Neuron (in vitro differentiated cells): ENCODE measurements around the gene RGS6.

Experiments
- H2AFZ ChIP-seq: one replicate; pipeline ENCODE4 v1.6.1; 2013; ENCODE audit warnings: low read depth, mild to moderate bottlenecking, inconsistent platforms, low read length, moderate library complexity
- H3K27me3 ChIP-seq: one replicate; pipeline ENCODE4 v1.6.1; 2013; ENCODE audit warnings: low read length; ENCODE audit not compliant: insufficient read depth
- H3K36me3 ChIP-seq: one replicate; pipeline ENCODE4 v1.6.1; 2013; ENCODE audit warnings: low read length; ENCODE audit not compliant: insufficient read depth
- H3K4me1 ChIP-seq: one replicate; pipeline ENCODE4 v1.6.1; 2013; ENCODE audit warnings: low read length; ENCODE audit not compliant: insufficient read depth
- H3K4me3 ChIP-seq: 2 replicates; pipeline ENCODE4 v1.5.1; 2013; ENCODE audit warnings: mild to moderate bottlenecking, low read length, moderate library complexity
- H3K9me3 ChIP-seq: one replicate; pipeline ENCODE4 v1.6.1; 2013; ENCODE audit warnings: low read length

The RGS6 gene

DNA sequence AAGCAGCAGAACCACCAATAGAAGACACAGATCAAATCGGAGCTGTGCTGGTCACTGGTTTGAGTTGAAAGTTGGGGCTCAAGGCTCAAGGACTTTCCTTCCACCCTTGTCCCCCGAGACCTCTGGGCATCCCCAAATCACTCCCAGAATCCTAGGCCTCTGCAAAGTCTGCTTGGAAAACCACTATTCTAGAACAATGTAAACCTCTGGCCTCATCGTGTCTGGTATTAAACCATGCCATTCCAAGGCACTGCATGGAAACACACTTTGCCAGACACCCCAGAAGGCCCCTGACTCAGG lies 673.6 kb downstream of the RGS6 start:
- no peak overlapping the region for H2AFZ ChIP-seq
- H3K4me3 ChIP-seq, result no peak overlapping the region
- H3K36me3 ChIP-seq, result no peaks in the 10 kb centered on the region
- H3K4me1 ChIP-seq, result peaks cover 6% of the 10 kb centered on the region
- H3K9me3 ChIP-seq, result no peaks in the 10 kb centered on the region
- peaks cover 2% of the 10 kb centered on the region for H3K27me3 ChIP-seq

DNA sequence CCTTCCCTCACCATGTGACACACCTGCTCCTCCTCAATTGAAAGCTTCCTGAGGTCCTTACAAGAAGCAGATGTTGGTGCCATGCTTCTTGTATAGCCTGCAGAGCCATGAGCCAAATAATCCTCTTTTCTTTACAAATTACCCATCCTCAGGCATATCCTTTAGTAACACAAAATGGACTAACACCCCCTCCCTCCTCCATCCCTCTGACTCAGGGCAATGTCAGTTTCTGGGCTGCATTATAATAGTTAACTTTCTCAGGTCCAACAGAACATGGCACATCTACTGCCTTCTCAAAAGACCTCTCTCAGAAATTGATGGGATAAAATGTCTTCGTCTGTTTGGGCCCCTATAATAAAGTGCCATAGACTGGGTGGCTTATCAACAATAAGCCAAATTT lies 674.6 kb downstream of the RGS6 start:
- H2AFZ ChIP-seq, result no peak overlapping the region
- H3K4me3 ChIP-seq, result no peak overlapping the region
- peaks cover 6% of the 10 kb centered on the region for H3K4me1 ChIP-seq
- no peaks in the 10 kb centered on the region for H3K36me3 ChIP-seq
- no peaks in the 10 kb centered on the region for H3K9me3 ChIP-seq
- H3K27me3 ChIP-seq, result peaks cover 2% of the 10 kb centered on the region

DNA sequence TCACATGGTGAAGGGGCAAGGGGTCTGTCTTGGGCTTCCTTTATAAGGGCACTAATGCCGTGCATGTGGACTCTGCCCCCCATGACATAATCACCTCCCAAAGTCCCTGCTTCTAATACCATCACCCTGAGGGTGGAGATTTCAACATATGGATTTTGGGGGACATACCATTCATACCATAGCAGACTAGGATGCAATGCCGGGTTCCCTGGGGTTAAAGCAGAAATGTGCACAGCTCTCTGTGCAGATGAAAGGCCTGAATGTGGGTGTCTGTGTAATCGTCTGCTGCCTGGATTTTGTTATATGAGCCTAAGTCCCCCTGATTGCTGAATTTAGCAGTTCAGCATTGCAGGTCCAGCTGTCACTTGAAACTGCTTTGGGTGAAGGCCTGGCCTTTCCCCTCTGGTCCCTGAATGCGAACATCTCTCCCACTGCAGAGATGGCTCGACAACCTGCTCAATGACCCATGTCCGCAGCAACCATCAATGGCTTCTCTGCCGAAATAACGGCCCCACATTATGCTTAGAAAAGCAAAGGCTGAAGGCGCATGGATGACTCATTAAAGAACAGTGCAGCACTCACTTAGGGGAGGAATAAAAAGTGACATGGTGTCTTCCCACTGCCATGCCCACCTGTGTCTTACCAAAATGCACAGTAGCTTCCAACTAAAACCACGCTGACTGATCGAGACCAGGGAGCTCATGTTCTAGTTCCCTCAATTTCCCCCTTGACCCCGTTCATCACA lies 675.3 kb downstream of the RGS6 start:
- no peak overlapping the region for H2AFZ ChIP-seq
- H3K36me3 ChIP-seq, result no peaks in the 10 kb centered on the region
- peaks cover 6% of the 10 kb centered on the region for H3K4me1 ChIP-seq
- H3K4me3 ChIP-seq, result no peak overlapping the region
- H3K9me3 ChIP-seq, result no peaks in the 10 kb centered on the region
- peaks cover 2% of the 10 kb centered on the region for H3K27me3 ChIP-seq

DNA sequence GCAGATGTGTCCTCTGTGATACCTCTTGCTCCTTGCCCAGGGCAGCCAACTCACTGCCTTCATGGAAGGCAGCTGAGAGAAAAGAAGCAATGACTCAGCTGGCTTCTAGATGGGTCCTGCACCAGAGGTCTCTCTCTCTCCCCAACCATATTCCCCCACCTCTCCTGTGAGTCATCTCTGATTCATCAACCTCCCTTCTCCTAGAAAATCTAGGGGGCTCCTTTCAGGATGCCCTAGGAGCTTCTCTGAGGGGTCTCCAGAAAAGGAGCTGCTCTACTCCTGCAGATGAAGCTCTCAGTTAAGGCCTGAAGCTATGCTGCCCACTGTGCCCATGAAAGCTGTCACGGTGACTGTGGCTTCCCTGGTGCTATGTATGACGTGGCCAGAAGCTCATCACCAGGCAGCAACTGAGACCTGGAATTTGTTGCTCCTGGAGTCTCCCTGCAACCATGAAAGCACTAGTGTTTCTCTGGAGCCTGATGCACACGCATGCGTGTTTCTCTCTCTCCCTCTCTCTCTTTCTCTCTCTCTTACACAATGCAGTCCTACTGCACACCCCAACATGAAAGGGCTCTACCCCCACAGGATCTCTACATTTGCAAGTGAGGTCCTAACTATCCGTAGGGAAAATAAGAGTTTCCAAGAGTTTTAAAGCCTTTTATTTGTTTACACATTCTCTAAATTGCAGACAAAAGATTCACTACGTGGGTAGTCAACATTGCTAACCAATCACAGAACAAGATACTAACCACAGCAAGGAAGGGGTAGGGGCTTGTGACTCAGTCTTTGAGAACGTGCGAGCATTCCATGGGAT lies 676.4 kb downstream of the RGS6 start:
- H3K4me1 ChIP-seq, result peaks cover 6% of the 10 kb centered on the region
- H3K27me3 ChIP-seq, result peaks cover 2% of the 10 kb centered on the region
- no peaks in the 10 kb centered on the region for H3K36me3 ChIP-seq
- no peak overlapping the region for H3K4me3 ChIP-seq
- no peak overlapping the region for H2AFZ ChIP-seq
- no peaks in the 10 kb centered on the region for H3K9me3 ChIP-seq

DNA sequence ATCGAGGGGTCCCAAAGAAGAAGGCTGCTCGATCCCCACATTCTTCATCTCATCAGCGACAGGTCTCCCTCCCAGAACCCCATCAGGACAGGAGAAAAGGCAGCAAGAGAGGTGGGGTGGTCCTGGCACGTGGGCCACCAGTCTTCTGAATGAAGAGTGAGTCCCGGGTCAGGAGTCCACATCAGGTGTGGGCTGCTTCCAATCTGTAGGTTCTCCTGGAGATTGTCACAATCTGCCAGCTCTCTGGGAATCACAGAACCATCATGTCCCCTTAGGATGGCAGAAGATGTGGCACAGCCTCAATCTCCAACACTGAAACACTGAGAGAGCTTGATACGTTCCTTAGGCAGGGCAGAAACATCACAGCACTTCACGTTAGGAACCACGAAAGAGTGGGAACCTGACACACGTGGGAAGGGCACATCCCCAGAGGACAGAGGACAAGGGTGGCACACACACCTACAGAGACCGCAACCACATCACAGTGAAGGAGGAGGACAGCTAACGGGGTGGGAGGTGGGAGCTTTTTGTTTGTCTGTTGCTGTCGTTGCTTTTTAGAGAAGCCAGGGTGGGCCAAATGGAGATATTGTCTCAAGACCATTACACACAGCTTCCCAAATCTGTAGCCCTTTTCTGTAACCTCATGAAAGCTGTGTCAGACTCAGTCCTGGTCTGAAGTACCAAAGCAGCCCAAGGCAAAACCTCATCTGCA lies 677.1 kb downstream of the RGS6 start:
- no peaks in the 10 kb centered on the region for H3K36me3 ChIP-seq
- no peak overlapping the region for H3K4me3 ChIP-seq
- H3K27me3 ChIP-seq, result peaks cover 2% of the 10 kb centered on the region
- peaks cover 6% of the 10 kb centered on the region for H3K4me1 ChIP-seq
- H3K9me3 ChIP-seq, result no peaks in the 10 kb centered on the region
- no peak overlapping the region for H2AFZ ChIP-seq

GRCh38 chr14:72610096-72610830 lies 678.0 kb downstream of the RGS6 start:
- no peak overlapping the region for H3K4me3 ChIP-seq
- H3K9me3 ChIP-seq, result no peaks in the 10 kb centered on the region
- no peaks in the 10 kb centered on the region for H3K36me3 ChIP-seq
- no peaks in the 10 kb centered on the region for H3K27me3 ChIP-seq
- H3K4me1 ChIP-seq, result peaks cover 6% of the 10 kb centered on the region
- no peak overlapping the region for H2AFZ ChIP-seq

GRCh38 chr14:72610831-72611200 lies 678.6 kb downstream of the RGS6 start:
- H3K4me1 ChIP-seq, result peaks cover 6% of the 10 kb centered on the region
- H3K9me3 ChIP-seq, result no peaks in the 10 kb centered on the region
- no peaks in the 10 kb centered on the region for H3K36me3 ChIP-seq

DNA sequence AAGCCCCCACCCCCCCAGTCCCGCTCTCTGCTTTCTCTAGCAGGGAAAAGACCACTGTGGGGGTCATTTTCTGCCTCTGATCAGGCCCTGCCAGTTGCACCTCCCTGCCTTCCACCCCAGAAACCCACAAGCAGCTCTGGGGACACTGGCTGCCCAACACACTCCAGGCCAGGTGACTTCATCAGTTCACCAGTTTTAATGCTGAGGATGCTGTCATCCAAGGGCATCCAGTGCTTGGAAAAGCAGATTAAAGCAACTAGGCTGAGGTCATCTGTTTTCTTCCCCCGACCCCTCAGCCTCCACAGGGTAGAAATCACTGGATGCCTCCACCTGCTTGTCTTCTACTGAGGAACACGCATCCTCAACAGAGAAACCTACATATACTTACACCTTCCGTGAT lies 679.3 kb downstream of the RGS6 start:
- Histone ChIP-seq H3K4me3 (no peak overlapping the region), H3K27me3 (no peaks in the 10 kb centered on the region), H2AFZ (no peak overlapping the region), H3K4me1 (peaks cover 6% of the 10 kb centered on the region), H3K36me3 (no peaks in the 10 kb centered on the region), H3K9me3 (no peaks in the 10 kb centered on the region)

More at GRCh38 chr14:72610831-72611200, 678.6 kb downstream of the RGS6 start:
- Histone ChIP-seq H3K27me3 (no peaks in the 10 kb centered on the region), H3K4me3 (no peak overlapping the region), H2AFZ (no peak overlapping the region)

GRCh38 chr14:72612041-72612440 lies 679.8 kb downstream of the RGS6 start:
- Histone ChIP-seq H3K4me3 (no peak overlapping the region), H3K9me3 (no peaks in the 10 kb centered on the region), H3K27me3 (no peaks in the 10 kb centered on the region), H3K36me3 (no peaks in the 10 kb centered on the region), H3K4me1 (peaks cover 8% of the 10 kb centered on the region), H2AFZ (no peak overlapping the region)

- Histone ChIP-seq H3K4me3 (no peak overlapping the region), H2AFZ (no peak overlapping the region), H3K9me3 (no peaks in the 10 kb centered on the region), H3K4me1 (peaks cover 10% of the 10 kb centered on the region), H3K36me3 (no peaks in the 10 kb centered on the region), H3K27me3 (no peaks in the 10 kb centered on the region)
Observed at GRCh38 chr14:72613231-72613974, 681.2 kb downstream of the RGS6 start.

DNA sequence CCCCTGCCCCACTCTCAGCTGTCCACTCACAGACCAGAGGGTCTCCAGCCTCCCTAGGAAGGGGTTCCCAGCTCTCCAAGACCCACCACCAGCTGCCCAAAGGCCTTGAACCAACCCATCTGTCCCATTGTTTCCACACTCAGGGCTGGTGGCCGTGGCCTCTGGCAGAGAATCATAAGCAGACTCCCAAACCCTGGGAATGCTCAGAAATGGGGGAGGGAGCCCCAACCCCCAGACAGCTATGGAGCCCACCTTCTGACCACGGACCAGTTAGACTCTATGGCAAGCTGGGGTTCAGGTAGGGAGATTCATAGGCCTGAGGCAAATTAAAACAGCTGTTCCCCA lies 681.7 kb downstream of the RGS6 start:
- Histone ChIP-seq H3K9me3 (no peaks in the 10 kb centered on the region), H3K27me3 (no peaks in the 10 kb centered on the region), H3K4me1 (peaks cover 10% of the 10 kb centered on the region), H2AFZ (no peak overlapping the region), H3K36me3 (no peaks in the 10 kb centered on the region), H3K4me3 (no peak overlapping the region)

GRCh38 chr14:72614365-72614764 lies 682.1 kb downstream of the RGS6 start:
- peaks cover 10% of the 10 kb centered on the region for H3K4me1 ChIP-seq
- no peaks in the 10 kb centered on the region for H3K27me3 ChIP-seq
- no peaks in the 10 kb centered on the region for H3K36me3 ChIP-seq
- H3K4me3 ChIP-seq, result no peak overlapping the region
- no peaks in the 10 kb centered on the region for H3K9me3 ChIP-seq
- no peak overlapping the region for H2AFZ ChIP-seq
